GM12878 (cell line): Measurements from ENCODE around the gene SLC25A47. TPM values are rescaled to one million over a fixed set of nuclear protein-coding genes. Genes with fewer than 3 reads are reported as not detected.

ENCODE experiments used
- ATAC-seq: fragments of 200-7000 bp; cut with Tn5 transposase; 3 replicates; pipeline ENCODE4 v1.9.1; 2020; ENCODE audit warnings: mild to moderate bottlenecking, moderate library complexity
- BruUV-seq: library from RNA; stranded (reverse); fragments of 400-500 nt; replicated peaks from 2 replicates; lab custom pipeline; 2021; lab: Mats Ljungman, UMichigan
- CTCF ChIA-PET: fragments of 300-600 bp; sonication (Branson Sonifier 250); formaldehyde crosslinking; extraction: SDS; loops from one replicate; lab custom pipeline; 2021; ENCODE audit warnings: inconsistent platforms; lab: Yijun Ruan, JAX
- POLR2A ChIA-PET: fragments of 350-600 bp; formaldehyde crosslinking; extraction: SDS; loops from one replicate; lab custom pipeline; 2021; ENCODE audit warnings: inconsistent platforms; lab: Charles Lee
- RAD21 ChIA-PET: fragments of 300-600 bp; sonication (Branson Sonifier 250); formaldehyde crosslinking; loops from one replicate; lab custom pipeline; 2023; ENCODE audit warnings: antibody characterized with exemption; ENCODE audit not compliant: unreplicated experiment; lab: Charles Lee
- SMC1A ChIA-PET: fragments of 300-600 bp; sonication (Branson Sonifier 250); formaldehyde crosslinking; loops from one replicate; lab custom pipeline; 2023; ENCODE audit not compliant: unreplicated experiment, uncharacterized antibody; lab: Charles Lee
- DNase-seq: peaks from one replicate; pipeline ENCODE4 v3.0.0-alpha.2; 2011; ENCODE audit warnings: low read depth, low spot score
- FAIRE-seq: peaks from 3 replicates; lab custom pipeline; 2011; peaks lifted over from hg19 to GRCh38; lab: Jason Lieb, UNC
- H2AFZ ChIP-seq: 2 replicates; pipeline ENCODE4 v1.6.0; 2011; ENCODE audit warnings: low read depth, low read length, control low read depth; ENCODE audit not compliant: control insufficient read depth
- H3K27ac ChIP-seq: 2 replicates; pipeline ENCODE4 v1.5.1; 2011; ENCODE audit warnings: control low read depth; ENCODE audit not compliant: control insufficient read depth, insufficient read depth
- H3K27me3 ChIP-seq, 2 experiments: replicated peaks in 1 of 2; 2 replicates each; pipeline versions ENCODE4 v1.6.0 to v1.6.1; 2011; ENCODE audit warnings: low read length in 1 of 2; ENCODE audit not compliant: control insufficient read depth in 2 of 2, insufficient read depth in 2 of 2
- H3K36me3 ChIP-seq, 2 experiments: 2 replicates each; pipeline ENCODE4 v1.5.1; 2011; ENCODE audit warnings: low read length in 1 of 2; ENCODE audit not compliant: control insufficient read depth in 2 of 2, insufficient read depth in 2 of 2
- H3K4me1 ChIP-seq: 2 replicates; pipeline ENCODE4 v1.6.1; 2011; ENCODE audit warnings: mild to moderate bottlenecking, low read length, moderate library complexity, mixed read lengths; ENCODE audit not compliant: control insufficient read depth, insufficient read depth
- H3K4me2 ChIP-seq: 2 replicates; pipeline ENCODE4 v1.6.0; 2011; ENCODE audit warnings: control low read depth; ENCODE audit not compliant: control insufficient read depth, insufficient read depth
- H3K4me3 ChIP-seq: fragments of 200-600 bp; sonication (generic); 2 replicates; pipeline ENCODE4 v1.5.1; 2016
- H3K79me2 ChIP-seq: 2 replicates; pipeline ENCODE4 v1.6.0; 2011; ENCODE audit warnings: low read length; ENCODE audit not compliant: control insufficient read depth, insufficient read depth
- H3K9ac ChIP-seq: 2 replicates; pipeline ENCODE4 v1.8.0; 2011; ENCODE audit warnings: low read length, control low read depth, mixed read lengths; ENCODE audit not compliant: control insufficient read depth, insufficient read depth
- H3K9me3 ChIP-seq: replicated peaks from 3 replicates; pipeline ENCODE4 v1.5.1; 2011; ENCODE audit warnings: mild to moderate bottlenecking, low read length; ENCODE audit not compliant: control insufficient read depth, insufficient read depth
- H4K20me1 ChIP-seq: 2 replicates; pipeline ENCODE4 v1.6.0; 2011; ENCODE audit not compliant: control insufficient read depth, insufficient read depth
- BACH1 ChIP-seq: fragments of 450-650 bp; IDR thresholded peaks from 2 replicates; pipeline ENCODE4 v1.6.1; 2017; ENCODE audit warnings: mild to moderate bottlenecking, borderline replicate concordance
- EED ChIP-seq: sonication (generic); IDR thresholded peaks from 2 replicates; pipeline ENCODE4 v1.6.1; 2016; ENCODE audit warnings: antibody characterized with exemption, low read depth
- FOS ChIP-seq: IDR thresholded peaks from 3 replicates; pipeline ENCODE4 v1.6.1; 2011; ENCODE audit warnings: borderline replicate concordance; ENCODE audit not compliant: insufficient read length; ENCODE audit errors: extremely low read depth
- IRF4 ChIP-seq: IDR thresholded peaks from 2 replicates; pipeline ENCODE4 v1.6.1; 2011; ENCODE audit warnings: low read depth, low read length
- MLLT1 ChIP-seq: fragments of 450-650 bp; IDR thresholded peaks from 2 replicates; pipeline ENCODE4 v1.6.1; 2016; ENCODE audit warnings: mild to moderate bottlenecking
- NR2C1 ChIP-seq: fragments of 450-650 bp; IDR thresholded peaks from 2 replicates; pipeline ENCODE4 v1.6.1; 2017; ENCODE audit warnings: antibody characterized with exemption, mild to moderate bottlenecking, moderate library complexity
- NR2F1 ChIP-seq: fragments of 450-650 bp; conservative IDR thresholded peaks from 2 replicates; pipeline ENCODE4 v1.6.1; 2017; ENCODE audit warnings: mild to moderate bottlenecking
- SKIL ChIP-seq: fragments of 450-650 bp; IDR thresholded peaks from 2 replicates; pipeline ENCODE4 v1.6.1; 2017; ENCODE audit warnings: mild to moderate bottlenecking, low read depth, inconsistent platforms; ENCODE audit not compliant: poor library complexity, severe bottlenecking
- ZBTB40 ChIP-seq: fragments of 450-650 bp; IDR thresholded peaks from 2 replicates; pipeline ENCODE4 v1.6.1; 2016; ENCODE audit warnings: mild to moderate bottlenecking, moderate library complexity, borderline replicate concordance
- ZNF24 ChIP-seq: fragments of 450-650 bp; IDR thresholded peaks from 2 replicates; pipeline ENCODE4 v1.6.1; 2017; ENCODE audit warnings: antibody characterized with exemption, mild to moderate bottlenecking
- WGBS: methylation state at CpG from one replicate; pipeline ENCODE4 v1.1.6; 2016; ENCODE audit warnings: low lambda C conversion rate; ENCODE audit not compliant: insufficient replicate concordance, insufficient coverage; ENCODE audit errors: missing lambda C conversion rate; 5-methylcytosine and 5-hydroxymethylcytosine counted together
- in situ Hi-C: fragments of 300-500 bp; cut with MboI; formaldehyde crosslinking; loops from 9 replicates; pipeline ENCODE4 v1.14.3; 2018; ENCODE audit warnings: mixed read lengths
- intact Hi-C: fragments of 100-400 bp; cut with micrococcal nuclease; formaldehyde crosslinking; loops from one replicate; pipeline ENCODE4 v1.14.2; 2022; ENCODE audit not compliant: unreplicated experiment
- polyA plus RNA-seq, 11 experiments: library from polyadenylated mRNA; depleted of rRNA in 4 of 11; unstranded in 6 of 11; stranded (reverse) in 5 of 11; fragments of >200 nt; fragmentation: Nextera tagmentation in 4 of 11; fragmentation: Illumina TruSeq in 1 of 11; extraction: Ambion mirVana in 4 of 11; extraction: Trizol in 1 of 11; gene quantifications; 1 replicate in 1 of 11; 2 replicates in 10 of 11; pipeline versions ENCODE4 v1.2.1 to v1.2.3, GENCODE V29; 2011 to 2016; ENCODE audit warnings: inconsistent platforms in 2 of 11, missing spikeins in 2 of 11, low read depth in 1 of 11
- total RNA-seq, 4 experiments: library from RNA; depleted of rRNA in 3 of 4; stranded (reverse); fragments of >200 nt in 3 of 4; fragmentation: Illumina TruSeq in 1 of 4; extraction: Trizol in 1 of 4; gene quantifications; 2 replicates each; pipeline versions ENCODE4 v1.2.1 to v1.2.3, GENCODE V29; 2013 to 2021
- TF ChIP-seq, protein P1 (sequence below): fragments of 450-650 bp; IDR thresholded peaks from 2 replicates; pipeline ENCODE4 v1.6.1; 2017; ENCODE audit warnings: mild to moderate bottlenecking, moderate library complexity

SLC25A47 gene
- total and polyA plus RNA-seq, 10 of the 15 experiments (the other 5 are each of a cell fraction or from before 2014, with no cell fraction given): 0.14 TPM; not detected in 9

DNA sequence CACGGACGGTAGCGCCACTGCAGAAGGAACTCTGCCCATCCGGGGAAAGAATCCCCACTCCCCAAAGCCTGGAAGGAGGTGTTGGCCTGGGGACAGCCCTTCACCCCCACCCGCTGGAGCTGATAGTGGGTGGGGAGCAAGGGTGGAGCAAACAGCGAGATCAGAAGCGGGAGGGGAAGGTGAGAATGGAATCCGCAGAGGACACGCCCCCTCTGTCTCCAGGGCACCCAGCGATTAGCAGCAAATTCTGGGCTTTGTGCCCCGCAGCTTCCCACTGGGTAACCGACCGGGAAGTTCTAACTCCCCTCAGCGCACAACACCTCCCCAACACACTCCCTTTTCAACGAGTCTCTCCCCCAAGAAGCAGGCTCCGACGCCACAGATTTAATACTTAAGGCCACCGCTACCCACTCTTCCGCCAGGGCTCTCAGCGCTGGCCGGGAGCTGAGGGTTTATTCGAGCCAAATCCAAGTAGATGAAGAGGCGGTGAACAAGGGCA, 18.3 kb upstream of the SLC25A47 start:
- FAIRE-seq (peak; percentile 27), DNase-seq (no peak), ATAC-seq (no peak)
- no peaks in the 10 kb centered on the region for H4K20me1 ChIP-seq
- 17% methylated on average over 23 of the region's 23 CpGs for WGBS
- no peak overlapping the region; the same call in 1 of the 2 replicates for H2AFZ ChIP-seq
- no peaks in the 10 kb centered on the region for H3K4me1 ChIP-seq
- H3K27me3 ChIP-seq: peaks cover 0 to 5% of the 10 kb centered on the region in 2 experiments; a peak in 1 of 4 replicates
- H3K9ac ChIP-seq: no peak overlapping the region
- no peaks in the 10 kb centered on the region for H3K79me2 ChIP-seq
- in situ Hi-C loops: loop anchor here (5.0 kb wide), 1 partner anchor 67 kb away; no protein-coding TSS in a partner anchor
- intact Hi-C loops: loop anchor here (5.0 kb wide), 1 partner anchor 337 kb away; no protein-coding TSS in a partner anchor
- H3K4me3 ChIP-seq: peak overlapping the region; percentile 85; the same call in 1 of the 2 replicates
- ChIA-PET SMC1A (interaction anchor here (0.9 to 3.4 kb wide), 2 partner anchors 27 to 72 kb away, joined by 3 to 18 read pairs; partner anchors contain the start of gene WDR25), RAD21 (interaction anchor here (1.3 to 4.1 kb wide), 2 partner anchors 70 to 73 kb away, joined by 7 to 25 read pairs; a partner anchor contains a TSS), CTCF (interaction anchor here (0.7 to 2.9 kb wide), 5 partner anchors 11 to 240 kb away, joined by 3 to 26 read pairs (median 4); partner anchors contain the start of gene WDR25), POLR2A (no interaction called here)
- H3K9me3 ChIP-seq: no peaks in the 10 kb centered on the region
- H3K4me2 ChIP-seq: peak overlapping the region; percentile 49; the same call in 1 of the 2 replicates
- H3K27ac ChIP-seq: no peak overlapping the region
- BruUV-seq: TSS peak; percentile 24
- H3K36me3 ChIP-seq: no peaks in the 10 kb centered on the region
- TF ChIP-seq, protein P1, sequence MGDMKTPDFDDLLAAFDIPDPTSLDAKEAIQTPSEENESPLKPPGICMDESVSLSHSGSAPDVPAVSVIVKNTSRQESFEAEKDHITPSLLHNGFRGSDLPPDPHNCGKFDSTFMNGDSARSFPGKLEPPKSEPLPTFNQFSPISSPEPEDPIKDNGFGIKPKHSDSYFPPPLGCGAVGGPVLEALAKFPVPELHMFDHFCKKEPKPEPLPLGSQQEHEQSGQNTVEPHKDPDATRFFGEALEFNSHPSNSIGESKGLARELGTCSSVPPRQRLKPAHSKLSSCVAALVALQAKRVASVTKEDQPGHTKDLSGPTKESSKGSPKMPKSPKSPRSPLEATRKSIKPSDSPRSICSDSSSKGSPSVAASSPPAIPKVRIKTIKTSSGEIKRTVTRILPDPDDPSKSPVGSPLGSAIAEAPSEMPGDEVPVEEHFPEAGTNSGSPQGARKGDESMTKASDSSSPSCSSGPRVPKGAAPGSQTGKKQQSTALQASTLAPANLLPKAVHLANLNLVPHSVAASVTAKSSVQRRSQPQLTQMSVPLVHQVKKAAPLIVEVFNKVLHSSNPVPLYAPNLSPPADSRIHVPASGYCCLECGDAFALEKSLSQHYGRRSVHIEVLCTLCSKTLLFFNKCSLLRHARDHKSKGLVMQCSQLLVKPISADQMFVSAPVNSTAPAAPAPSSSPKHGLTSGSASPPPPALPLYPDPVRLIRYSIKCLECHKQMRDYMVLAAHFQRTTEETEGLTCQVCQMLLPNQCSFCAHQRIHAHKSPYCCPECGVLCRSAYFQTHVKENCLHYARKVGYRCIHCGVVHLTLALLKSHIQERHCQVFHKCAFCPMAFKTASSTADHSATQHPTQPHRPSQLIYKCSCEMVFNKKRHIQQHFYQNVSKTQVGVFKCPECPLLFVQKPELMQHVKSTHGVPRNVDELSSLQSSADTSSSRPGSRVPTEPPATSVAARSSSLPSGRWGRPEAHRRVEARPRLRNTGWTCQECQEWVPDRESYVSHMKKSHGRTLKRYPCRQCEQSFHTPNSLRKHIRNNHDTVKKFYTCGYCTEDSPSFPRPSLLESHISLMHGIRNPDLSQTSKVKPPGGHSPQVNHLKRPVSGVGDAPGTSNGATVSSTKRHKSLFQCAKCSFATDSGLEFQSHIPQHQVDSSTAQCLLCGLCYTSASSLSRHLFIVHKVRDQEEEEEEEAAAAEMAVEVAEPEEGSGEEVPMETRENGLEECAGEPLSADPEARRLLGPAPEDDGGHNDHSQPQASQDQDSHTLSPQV: no peak
- TF ChIP-seq IRF4 (no peak), BACH1 (no peak), NR2F1 (no peak), MLLT1 (peak; percentile 26; the same call in 1 of the 2 replicates), ZNF24 (no peak), FOS (no peak), ZBTB40 (no peak), SKIL (no peak), EED (no peak), NR2C1 (no peak)
